ENCODE data around the gene ADGRG6.

The ADGRG6 gene

DNA sequence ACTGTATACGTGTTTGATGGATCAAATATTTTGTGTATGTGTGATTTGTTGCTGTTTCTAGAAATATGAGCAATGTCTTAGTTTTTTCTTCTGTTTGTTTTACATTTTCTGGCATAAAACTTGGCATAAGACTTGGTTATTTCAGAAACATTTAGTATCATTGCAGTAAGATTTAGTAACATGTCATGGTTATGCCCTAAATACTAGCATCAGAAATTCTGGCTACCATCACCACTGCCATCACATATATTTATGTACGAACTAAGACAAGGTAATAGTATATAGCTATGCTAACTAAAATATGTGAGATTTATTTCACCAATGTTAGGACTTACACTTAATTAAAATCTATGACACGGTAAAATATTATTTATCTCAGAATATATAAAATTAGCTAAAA, 10.3 kb upstream of the ADGRG6 start:
- DNase-seq (ENCODE audit: low spot score): no peak

DNA sequence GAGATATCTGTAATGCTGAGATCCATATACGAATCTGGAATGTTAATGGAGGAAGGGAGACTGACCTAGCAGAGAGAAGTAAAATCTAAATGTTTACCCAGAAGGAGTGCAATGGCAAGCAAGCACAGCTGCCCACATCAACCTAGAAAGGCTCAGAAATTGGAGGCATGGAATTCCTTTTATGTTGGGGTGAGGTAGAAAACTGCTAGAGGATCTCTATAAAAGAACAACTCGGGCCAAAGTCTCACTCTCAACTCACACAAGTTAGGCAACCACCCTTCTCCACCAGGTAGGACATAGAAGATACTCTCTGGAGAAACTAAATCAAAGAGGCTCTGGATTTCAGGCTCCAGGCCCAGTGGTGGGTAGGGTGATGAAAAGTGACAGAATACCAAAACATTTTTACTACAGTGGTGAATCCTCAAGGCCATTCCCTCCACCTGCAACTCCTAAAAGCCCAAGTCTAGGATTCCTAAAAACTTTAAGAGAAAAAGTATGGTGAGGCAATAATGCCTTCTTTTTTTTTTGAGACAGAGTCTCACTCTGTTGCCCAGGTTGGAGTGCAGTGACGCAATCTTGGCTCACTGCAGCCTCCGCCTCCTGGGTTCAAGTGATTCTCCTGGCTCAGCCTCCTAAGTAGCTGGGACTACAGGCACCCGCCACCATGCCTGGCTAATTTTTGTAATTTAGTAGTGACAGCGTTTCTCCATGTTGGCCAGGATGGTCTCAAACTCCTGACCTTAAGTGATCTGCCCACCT, 9.5 kb upstream of the ADGRG6 start:
- DNase-seq (ENCODE audit: low spot score): no peak

DNA sequence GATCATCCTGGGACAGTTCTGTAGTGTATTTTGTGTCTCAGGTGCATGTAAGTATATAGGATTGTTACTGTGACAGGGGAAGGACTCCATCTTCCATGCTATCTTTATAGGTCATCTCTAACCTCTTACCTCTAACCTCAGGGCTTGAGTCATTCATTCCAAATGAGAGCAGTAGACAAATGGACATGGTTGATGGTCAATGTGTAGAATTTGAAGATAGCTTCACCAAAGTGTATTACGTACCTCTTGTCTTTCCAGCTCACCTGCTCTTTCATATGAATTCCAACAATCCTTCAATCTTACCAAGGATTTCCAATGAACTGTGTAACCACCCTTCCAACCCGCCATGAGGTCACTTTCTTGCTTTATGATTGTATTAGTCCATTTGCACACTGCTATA, 8.7 kb upstream of the ADGRG6 start:
- no peak for DNase-seq (ENCODE audit: low spot score)

DNA sequence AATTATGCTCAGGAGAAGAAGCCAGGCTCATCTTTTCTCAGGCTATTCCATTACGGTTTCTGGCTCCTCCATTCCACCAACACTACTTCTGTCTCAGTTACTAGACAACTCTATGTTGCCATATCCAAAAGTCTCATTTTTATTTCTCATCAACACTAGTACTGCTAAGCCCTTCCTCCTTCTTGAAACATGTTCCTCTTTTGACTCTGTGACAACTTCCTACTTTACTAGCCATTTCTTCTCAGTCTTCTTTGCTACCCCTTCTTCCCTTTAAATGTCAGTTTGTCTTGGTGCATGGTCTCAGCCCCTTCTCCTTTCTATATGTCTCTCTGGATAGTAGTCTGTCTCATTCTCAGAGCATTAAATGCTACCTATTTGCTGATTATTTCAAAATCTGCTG, 7.1 kb upstream of the ADGRG6 start:
- no peak for DNase-seq (ENCODE audit: low spot score)

DNA sequence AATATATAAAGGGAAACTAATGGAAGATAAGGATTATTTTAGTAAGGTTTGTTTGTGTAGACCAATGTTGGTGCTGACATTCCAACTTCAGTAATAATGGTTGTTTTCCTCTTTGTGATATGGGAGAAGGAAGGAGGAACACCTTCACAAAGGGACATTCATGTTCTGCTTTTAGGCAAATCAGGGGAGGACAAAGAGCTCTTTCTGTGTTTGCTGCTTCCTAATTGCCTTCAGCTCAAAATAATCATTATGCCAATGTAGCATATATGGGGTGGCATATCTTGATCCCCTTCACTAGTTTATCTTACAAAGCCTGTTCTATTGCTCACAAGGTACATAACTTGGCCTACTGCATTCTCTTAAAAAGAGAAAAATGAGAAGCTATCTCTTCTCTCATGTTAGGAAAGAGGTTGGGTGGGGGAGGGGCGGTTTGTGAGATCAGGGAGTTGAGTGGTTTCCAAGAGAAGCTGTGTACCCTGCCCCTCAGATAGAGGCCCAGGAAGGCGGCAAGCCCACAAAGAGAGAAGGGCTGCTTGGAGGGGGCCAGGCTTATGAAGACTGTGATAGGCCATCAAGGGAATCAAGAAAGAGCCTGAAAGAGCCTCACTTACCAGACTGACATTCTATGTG, 4.7 kb upstream of the ADGRG6 start:
- DNase-seq (ENCODE audit: low spot score): peak; percentile 58

DNA sequence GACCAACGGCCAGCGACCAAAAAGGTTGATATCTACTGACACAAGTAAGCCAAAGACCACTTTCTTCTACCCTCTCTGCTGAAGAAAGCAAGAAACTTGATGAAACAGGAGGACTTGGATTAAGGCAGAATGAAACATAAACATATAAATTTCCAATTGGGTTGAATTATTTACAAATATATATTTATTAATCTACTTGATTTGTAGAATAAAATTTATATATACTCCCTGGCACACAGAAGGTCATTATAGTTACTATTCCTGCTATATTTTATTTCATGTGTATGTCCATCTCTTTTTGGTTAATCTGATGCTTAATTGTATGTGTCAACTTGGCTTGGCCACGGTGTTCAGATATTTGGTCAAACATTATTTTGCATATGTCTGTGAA, 4.2 kb upstream of the ADGRG6 start:
- no peak for DNase-seq (ENCODE audit: low spot score)

DNA sequence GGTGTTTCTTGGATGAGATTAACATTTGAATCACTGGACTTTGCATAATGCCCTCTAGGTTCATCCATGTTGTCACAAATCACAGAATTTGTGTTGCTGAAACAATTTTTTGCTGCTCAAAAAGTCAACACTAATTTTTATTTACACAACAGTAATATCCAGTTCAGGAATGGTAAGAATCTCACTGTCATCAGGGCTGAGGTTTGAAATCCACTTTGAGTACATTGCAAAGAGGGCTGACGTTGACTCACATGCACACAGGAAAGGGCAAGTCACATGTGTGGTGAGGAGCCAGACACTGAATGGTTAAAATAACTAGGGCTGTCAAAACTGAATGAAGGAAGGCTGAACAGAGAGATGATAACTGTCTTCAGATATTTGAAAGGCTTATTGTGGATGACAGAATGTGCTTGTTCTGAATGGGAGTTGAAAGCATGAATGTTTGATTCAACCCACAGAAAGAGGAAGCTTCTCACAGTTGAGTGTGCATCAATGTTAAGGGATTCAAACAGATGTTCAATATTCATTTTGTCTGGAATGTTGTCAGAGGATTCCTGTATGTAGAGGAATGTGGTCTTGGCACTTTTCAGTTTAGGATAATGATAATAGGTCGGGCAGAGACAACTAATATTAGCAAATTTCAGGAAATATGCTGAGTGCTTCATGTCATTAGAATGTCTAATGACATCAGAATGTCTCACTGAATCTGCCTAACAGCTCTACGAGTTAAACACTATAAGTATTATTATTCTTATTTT, 3.6 kb upstream of the ADGRG6 start:
- DNase-seq (ENCODE audit: low spot score): peak; percentile 78

DNA sequence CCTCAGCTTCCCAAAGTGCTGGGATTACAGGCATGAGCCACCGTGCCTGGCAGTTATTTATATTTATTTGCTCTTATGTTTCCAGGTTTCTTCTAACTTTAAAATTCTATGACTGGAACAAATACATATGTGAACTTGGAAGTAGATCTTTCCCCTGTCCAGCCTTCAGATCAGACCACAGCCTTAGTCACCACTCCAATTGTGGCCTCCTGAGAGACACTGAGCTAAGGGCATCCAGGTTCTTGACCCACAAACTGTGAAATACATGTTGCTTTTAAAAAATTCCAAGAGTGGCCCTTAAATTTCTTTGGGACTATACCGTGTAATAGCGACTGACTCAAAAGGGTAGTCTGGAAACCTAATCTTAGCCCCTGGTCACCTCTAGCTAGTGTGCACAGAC, 1.5 kb upstream of the ADGRG6 start:
- no peak for DNase-seq (ENCODE audit: low spot score)

DNA sequence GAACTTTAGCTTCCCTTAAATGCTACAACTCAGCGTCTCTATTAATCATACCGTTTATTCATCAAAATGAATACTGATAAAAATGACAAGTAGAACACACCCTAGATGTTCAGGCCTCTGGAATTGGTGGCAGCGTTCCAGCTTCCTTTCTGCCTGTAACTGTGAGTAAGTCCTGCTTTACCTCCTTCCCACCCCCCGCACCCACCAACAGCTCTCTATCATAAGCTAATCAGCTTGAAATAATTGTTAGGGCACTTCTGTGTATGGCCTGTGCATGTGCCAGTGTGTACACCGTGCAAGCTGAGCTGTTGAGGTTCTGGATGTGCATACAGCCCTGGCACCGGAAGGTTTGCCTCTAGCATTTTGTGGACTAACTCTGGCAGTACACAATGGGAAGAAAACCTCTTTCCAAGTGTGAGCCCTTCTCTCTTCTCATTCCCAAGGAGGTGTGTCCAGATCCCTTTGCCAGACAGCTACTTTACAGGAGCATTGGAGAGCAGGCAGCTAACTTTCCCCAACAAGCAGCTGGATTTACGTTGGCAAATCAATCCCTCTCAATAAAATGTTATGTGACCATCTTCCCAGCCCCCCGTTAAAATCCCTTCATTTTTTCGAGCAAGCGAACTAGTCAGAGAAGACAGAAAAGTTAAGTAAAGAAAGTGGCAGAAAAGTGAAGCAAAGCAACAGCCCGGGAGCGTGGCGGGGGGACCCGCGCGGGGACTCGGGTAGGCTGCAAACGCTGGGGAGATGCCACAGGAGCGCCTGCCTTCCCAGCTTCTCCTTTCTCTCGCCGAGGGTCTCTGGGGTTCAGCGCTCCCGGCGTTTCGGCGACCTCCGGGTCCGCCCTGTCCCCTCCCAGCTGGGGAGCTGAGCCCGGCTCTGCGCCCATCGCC, 803 bp upstream of the ADGRG6 start:
- DNase-seq (ENCODE audit: low spot score): no peak

DNA sequence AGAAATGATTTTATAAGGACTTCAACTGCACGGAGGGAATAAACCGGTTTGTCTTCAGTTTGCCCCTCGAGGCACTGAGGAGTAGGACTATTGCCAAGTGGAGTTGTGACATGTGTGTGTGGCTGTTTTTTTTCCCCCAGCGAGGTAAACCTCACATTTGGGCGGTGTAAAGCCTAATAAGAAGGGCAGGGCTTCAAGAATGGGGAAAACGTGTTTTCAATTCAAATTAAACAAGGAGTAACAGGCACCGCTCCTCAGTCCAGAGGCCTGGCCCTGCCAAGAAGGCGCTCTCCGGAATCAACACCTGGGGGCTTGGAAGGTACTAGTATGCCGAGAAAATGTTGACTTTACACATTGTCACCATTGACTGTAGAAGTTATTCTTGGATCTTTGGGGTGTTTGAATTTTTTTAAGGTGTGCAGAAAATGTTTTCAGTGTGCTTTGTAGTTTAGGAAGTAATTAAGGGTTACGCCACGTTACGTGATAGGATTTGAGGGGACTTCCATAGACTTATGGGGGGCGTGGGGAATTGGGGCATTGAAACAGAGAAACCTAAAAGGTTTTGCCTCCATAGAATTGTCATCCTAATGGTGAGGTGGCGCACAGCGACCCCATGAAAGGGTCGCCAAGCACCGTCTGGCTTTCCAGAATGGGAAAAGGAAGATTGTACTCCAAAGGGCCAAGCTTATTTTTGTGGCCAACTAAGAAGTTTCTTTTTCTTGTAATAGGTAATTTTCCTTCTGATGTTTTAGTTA, 791 bp downstream of the ADGRG6 start:
- no peak for DNase-seq (ENCODE audit: low spot score)

DNA sequence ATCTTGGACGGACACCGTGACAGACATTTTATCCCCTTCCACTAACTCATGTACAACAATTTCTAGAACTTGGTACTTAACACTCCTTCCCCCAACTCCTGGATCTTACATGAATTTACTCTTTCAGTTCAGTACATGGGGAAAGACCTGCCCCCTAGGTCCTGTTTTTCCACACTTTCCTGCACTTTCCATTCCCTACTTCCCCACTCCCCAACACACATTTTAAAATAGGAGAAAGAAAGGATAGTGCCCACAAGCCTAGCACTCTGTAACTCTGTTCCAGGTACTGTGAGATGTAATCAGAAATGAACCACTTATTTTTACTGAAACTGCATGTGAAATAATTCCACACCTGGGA, 1.3 kb downstream of the ADGRG6 start:
- no peak for DNase-seq (ENCODE audit: low spot score)

DNA sequence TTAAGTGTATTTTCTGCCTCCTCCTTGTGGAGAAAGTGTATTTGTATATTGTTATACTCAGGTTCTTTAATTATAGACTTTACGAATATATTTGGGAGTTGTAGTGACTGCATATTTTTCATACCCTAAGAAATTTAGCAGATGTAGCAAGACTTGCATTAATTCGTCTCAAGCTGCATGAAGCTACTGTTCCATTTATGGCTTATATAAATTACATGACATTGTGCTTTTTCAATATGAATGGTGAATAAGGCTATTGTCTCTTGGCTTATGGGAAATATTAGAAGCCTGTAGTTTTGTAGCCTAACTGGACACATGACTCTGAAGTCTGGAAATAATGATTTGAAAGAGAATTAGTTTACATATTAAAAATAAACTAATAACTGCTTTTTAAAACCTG, 2.4 kb downstream of the ADGRG6 start:
- DNase-seq (ENCODE audit: low spot score): peak; percentile 22

DNA sequence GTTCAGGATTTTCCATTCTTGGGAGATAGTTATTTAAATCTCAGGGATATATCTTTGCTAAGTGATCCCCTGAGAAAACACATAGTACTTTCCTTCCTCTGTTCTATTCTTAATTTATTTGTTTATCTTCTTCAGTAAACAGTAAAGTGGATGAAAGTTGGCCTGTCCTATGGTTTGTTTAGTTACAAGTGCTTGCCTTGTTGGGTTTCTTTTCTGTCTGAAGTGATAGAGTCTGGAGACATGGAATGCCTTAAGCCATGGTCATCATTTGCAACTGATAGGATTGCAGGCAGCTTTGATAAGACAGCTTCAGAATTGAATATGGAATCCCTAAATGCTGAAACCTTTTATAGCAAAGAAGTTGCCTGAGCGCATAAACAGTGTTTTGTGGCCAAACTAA, 4.9 kb downstream of the ADGRG6 start:
- DNase-seq (ENCODE audit: low spot score): no peak

DNA sequence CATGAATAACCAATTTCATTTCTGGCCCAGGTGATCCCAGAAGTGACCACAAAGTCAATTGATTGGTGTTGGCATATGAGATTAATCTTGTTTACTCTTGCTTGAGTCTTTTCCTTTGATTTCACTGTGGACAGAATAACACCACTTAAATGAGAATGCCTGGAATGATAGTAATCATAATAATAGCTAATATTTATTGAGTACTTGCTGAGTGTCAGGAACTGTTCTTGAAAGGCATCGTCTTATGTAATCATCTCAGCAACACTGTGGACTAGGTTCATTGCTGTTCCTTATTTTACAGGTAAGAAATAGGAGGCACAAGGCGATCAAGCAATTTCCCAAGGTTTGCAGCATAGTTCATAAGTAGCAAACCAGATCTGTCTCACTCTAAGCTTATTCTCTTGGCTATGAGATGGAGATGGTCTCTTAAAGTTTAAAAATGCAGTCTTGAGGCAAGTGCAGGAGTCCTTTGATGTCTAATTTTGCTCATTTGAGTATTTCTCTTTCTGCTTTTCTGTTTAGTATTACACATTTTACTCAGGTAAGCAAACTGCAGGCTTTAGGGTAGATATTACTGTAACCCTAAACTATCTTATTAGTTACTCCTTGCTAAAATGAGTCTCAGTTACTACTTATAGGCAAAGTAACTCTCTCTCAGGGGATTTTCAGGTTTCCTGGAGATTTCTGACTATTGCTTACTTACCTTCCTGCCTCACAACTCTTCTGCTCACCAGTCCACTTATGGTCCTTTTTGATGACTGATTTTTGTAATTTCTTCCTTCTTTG, 6.3 kb downstream of the ADGRG6 start:
- no peak for DNase-seq (ENCODE audit: low spot score)

DNA sequence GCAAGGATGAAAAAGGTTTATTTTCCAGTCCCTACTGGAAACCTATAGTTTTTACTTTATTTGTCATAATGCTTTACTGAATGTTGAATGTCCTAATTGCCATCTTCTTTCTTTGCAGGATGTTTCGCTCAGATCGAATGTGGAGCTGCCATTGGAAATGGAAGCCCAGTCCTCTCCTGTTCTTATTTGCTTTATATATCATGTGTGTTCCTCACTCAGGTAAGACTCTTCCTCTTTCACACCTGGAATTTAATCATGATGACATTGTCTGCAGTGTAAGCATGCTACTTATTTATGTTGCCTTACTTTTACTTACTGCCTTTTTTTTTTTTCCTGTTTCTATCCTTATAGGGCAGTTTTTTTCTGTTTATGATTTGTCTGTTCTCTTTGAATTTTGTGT, 7.6 kb downstream of the ADGRG6 start:
- no peak for DNase-seq (ENCODE audit: low spot score)

DNA sequence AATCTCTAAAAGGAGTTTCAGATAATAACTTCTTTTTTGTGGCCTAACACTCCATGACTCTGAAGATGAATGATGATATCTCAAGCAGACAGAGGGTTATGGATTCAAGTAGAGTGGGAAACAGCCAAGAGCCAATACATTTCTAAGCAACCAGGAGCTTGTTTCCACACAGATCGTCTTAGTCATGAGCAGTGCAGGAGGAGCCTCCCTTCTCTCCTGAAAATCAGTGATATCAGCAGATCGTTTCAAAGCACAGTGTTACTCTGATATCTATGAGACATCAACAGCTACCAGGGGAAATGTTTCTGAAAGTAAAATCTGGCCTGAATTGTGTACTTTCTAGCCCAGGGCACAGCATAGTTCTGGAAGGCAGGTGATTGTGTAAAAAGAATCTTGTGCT, 11.5 kb downstream of the ADGRG6 start:
- DNase-seq (ENCODE audit: low spot score): no peak

DNA sequence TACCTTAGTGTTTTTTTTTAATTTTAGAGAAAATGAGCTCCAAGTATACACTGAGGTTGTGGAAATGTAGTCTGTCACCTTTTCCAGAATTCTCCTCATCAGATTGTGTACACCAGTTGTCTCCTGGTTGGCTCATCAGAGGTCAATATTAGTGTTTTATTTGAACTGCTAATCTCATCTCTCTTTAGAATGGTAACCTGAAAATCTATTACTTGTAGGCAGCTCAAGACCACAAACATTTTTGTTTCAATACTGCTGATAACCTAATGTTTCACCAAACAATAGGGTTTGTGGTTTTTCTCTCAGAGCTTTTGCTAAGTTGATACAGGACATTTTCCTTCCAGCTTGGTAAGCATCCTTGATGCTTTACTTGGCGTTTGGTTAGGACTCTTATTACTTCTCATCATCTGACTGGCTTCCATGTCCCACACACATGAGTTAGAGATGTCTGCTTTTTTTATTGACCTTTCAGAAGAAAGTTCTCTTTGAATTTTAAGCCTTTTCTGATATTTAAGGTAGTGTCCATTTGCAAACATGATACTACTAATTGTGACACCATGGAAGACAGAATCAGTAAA, 15.1 kb downstream of the ADGRG6 start:
- DNase-seq (ENCODE audit: low spot score): no peak

DNA sequence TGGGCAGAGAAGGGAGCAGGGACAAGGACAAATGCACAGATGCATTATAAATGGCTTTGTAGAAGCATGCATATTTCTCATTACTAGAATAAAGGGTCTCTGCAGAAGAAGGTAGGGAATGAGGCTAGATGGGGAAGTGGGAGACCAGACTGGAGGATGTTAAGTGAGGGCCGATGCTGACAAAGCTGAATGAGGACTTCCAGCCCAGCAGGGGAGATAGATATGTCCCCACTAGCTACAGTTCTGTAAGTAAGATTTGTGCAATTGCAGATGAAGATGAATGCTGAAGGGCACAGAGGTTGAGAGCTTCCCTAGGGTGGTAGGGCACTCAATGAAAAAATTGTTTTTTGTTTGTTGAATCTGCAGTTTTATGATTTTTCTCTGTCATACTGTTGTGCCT, 16.9 kb downstream of the ADGRG6 start:
- no peak for DNase-seq (ENCODE audit: low spot score)

DNA sequence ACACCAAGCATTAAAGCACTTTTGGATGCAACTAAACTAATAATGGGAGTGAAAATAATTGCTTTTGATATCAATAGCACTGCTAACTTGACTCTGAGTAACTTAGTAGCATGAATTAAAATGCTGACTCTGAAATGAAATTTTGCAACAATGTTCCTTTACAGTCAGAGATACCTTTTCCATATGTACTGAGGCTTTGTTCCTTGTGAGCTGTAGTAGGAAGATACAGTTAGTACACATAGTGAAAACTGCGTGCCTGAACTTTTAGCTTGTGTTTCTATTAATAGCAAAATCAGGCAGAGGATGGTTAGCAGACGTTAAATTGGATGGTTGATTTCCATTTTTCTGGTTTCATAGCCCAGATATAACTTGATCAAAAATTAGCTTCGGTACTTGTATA, 18.6 kb downstream of the ADGRG6 start:
- no peak for DNase-seq (ENCODE audit: low spot score)

DNA sequence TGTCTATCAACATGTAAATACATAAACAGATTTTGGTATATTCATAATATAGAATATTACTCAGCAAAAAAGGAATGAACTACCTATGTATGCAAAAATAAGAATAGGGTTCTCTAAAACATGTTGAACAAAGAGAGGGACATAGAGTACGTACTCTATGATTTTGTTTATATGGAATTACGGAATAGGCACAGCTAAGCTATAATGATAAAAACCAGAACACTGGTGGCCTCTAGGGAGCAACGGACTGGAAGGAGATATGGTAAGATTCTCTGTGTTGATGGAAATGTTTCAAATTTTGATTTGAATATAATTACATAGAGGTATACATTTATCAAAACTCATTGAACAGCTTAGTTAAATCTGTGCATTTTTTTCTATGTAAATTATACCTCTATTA, 19.6 kb downstream of the ADGRG6 start:
- DNase-seq (ENCODE audit: low spot score): no peak

DNA sequence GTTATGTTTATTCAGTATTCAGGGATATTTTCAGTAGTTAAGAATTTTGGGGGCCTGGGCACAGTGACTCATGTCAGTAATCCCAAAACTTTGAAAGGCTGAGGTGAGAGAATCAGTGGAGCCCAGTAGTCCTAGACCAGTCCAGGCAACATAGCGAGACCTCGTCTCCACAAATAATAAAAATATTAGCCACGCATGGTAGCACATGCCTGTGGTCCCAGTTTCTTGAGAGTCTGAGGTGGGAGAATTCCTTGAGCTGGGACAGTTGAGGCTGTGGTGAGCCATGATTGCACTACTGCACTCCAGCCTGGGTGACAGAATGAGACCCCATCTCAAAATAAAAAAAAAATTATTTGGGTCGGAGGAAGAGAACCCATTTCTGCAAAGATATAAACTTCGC, 20.3 kb downstream of the ADGRG6 start:
- no peak for DNase-seq (ENCODE audit: low spot score)

Measured in COLO829 (cell line).